ENCODE data around the gene EFHB. TPM values are rescaled to one million over a fixed set of nuclear protein-coding genes. Genes with fewer than 3 reads are reported as not detected.
"Not testable (repeated sequence)": the region's sequence is repeated elsewhere in the genome, so short reads cannot be mapped to it uniquely, and the experiment has no call there.

Gene EFHB
- total RNA-seq, 4 donors from 2014 or later = 0.67 to 0.76 TPM; not detected in 2

GRCh38 chr3:19898721-19899120 is 35.3 kb downstream of the EFHB start:
- Histone ChIP-seq H3K27me3 (no peaks in the 10 kb centered on the region), H3K4me3 (no peak overlapping the region), H3K36me3 (no peaks in the 10 kb centered on the region), H3K9me3 (no peaks in the 10 kb centered on the region), H3K4me1 (peaks cover 0 to 7% (median 0%) of the 10 kb centered on the region in 3 donors), H3K27ac (no peak overlapping the region)
- TF ChIP-seq POLR2A (IDR thresholded peaks at IDR 0.05) (no peak), CTCF (IDR thresholded peaks at IDR 0.05) (no peak)
- DNase-seq = no peak
- intact Hi-C loops (cut with DNase I) = loop anchor here (10.0 kb wide), 2 partner anchors 126 to 286 kb away; partner anchors contain the start of gene SGO1
- 72 to 74% methylated on average over 2 of the region's 2 CpGs for WGBS, 2 donors

- Histone ChIP-seq H3K36me3 (no peaks in the 10 kb centered on the region), H3K27me3 (no peaks in the 10 kb centered on the region), H3K9me3 (no peaks in the 10 kb centered on the region), H3K27ac (no peak overlapping the region), H3K4me1 (peaks cover 9 to 21% (median 13%) of the 10 kb centered on the region in 3 donors), H3K4me3 (no peak overlapping the region)
- intact Hi-C loops (cut with DNase I) = loop anchor here (10.0 kb wide), 2 partner anchors 133 to 293 kb away; partner anchors contain the start of gene SGO1
- no peak for DNase-seq
- 64 to 67% methylated on average over 1 of the region's 1 CpG for WGBS, 2 donors
- TF ChIP-seq POLR2A (IDR thresholded peaks at IDR 0.05) (no peak), CTCF (IDR thresholded peaks at IDR 0.05) (no peak)
Observed at GRCh38 chr3:19891740-19892139, 42.3 kb downstream of the EFHB start.

GRCh38 chr3:19888428-19889152 is 45.4 kb downstream of the EFHB start:
- TF ChIP-seq POLR2A (IDR thresholded peaks at IDR 0.05) = no peak
- no peak for TF ChIP-seq CTCF (IDR thresholded peaks at IDR 0.05)
- Histone ChIP-seq H3K4me1 (peaks cover 9 to 21% (median 13%) of the 10 kb centered on the region in 3 donors), H3K9me3 (no peaks in the 10 kb centered on the region), H3K36me3 (no peaks in the 10 kb centered on the region), H3K27ac (peak overlapping the region; percentile 32 to 80 (median 65)), H3K4me3 (peak overlapping the region in 2 of 4 donors; percentile 23 to 43), H3K27me3 (no peaks in the 10 kb centered on the region)
- DNase-seq = no peak
- intact Hi-C loops (cut with DNase I) = no loop called here
- 71 to 72% methylated on average over 5 of the region's 5 CpGs for WGBS, 2 donors

- WGBS, 2 donors = 89 to 93% methylated on average over 2 to 4 of the region's 4 CpGs
- H3K27ac ChIP-seq; DNase-seq; H3K9me3 ChIP-seq; H3K4me3 ChIP-seq; intact Hi-C loops (cut with DNase I); H3K36me3 ChIP-seq; H3K27me3 ChIP-seq: not testable (repeated sequence)
- peaks cover 9 to 21% (median 13%) of the 10 kb centered on the region in 3 donors for H3K4me1 ChIP-seq
Observed at GRCh38 chr3:19887122-19887521, 46.9 kb downstream of the EFHB start.

- Histone ChIP-seq H3K4me3 (no peak overlapping the region), H3K36me3 (no peaks in the 10 kb centered on the region), H3K9me3 (no peaks in the 10 kb centered on the region), H3K27ac (no peak overlapping the region), H3K27me3 (no peaks in the 10 kb centered on the region), H3K4me1 (peaks cover 9 to 21% (median 13%) of the 10 kb centered on the region in 3 donors)
- TF ChIP-seq CTCF (IDR thresholded peaks at IDR 0.05) = no peak
- TF ChIP-seq POLR2A (IDR thresholded peaks at IDR 0.05) = no peak
- DNase-seq = no peak
- intact Hi-C loops (cut with DNase I) = no loop called here
Observed at GRCh38 chr3:19886404-19886803, 47.6 kb downstream of the EFHB start.

All from esophagus squamous epithelium (tissue), 5 donors.